Esophagus squamous epithelium (tissue), 4 donors: Measurements from ENCODE around the gene RILP.

Source experiments
- CTCF ChIP-seq, 6 experiments: fragments of 450-650 bp in 4 of 6; fragments of 200-600 bp in 2 of 6; sonication (generic) in 2 of 6; IDR thresholded peaks; one replicate each; pipeline ENCODE4 v1.5.1; 2016 to 2019; ENCODE audit warnings: antibody characterized with exemption in 6 of 6, mild to moderate bottlenecking in 4 of 6, moderate library complexity in 4 of 6
- POLR2A ChIP-seq, 4 donors: fragments of 450-650 bp; IDR thresholded peaks; one replicate each; pipeline ENCODE4 v1.6.1; 2017; ENCODE audit warnings: antibody characterized with exemption in 4 of 4, mild to moderate bottlenecking in 4 of 4, moderate library complexity in 3 of 4

GRCh38 chr17:1693339-1693738 lies 43.7 kb upstream of the RILP start:
- TF ChIP-seq CTCF (IDR thresholded peaks at IDR 0.05) (no peak), POLR2A (IDR thresholded peaks at IDR 0.05) (no peak)
